ENCODE measurements around the gene TRIM15. TPM values are rescaled to one million over a fixed set of nuclear protein-coding genes. Genes with fewer than 3 reads are reported as not detected.

The TRIM15 gene
- total and polyA plus RNA-seq, 4 donors = 0.01 to 0.06 TPM; not detected in 2

DNA sequence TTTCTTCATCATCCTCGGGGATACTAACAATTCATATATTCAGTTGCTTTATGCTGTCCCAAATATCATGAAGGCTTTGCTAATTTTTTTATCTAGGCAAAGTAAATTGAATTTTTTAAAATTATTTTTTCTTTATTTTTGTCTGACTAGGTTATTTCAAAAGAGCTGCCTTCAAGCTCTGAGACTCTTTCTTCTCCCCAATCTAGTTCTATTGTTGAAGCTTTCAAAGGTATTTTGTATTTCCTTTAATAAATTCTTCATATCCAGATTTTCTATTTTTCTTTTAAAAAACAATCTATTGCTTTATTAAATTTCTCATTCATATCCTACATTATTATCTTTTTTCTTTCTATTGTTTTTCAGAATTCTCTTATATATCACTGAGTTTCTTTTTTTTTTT lies 16.8 kb downstream of the TRIM15 start:
- H3K9ac ChIP-seq (ENCODE audit: insufficient read depth in 1 of 2, low read length in 2 of 2) = no peak overlapping the region
- 88 to 93% methylated on average over 1 of the region's 1 CpG for WGBS, 2 donors
- DNase-seq (no peak), ATAC-seq (ENCODE audit: insufficient read depth, low FRiP score) (no peak)
- H3K4me1 ChIP-seq (ENCODE audit: control insufficient read depth in 5 of 5, insufficient read depth in 5 of 5, low read length in 5 of 5) = no peaks in the 10 kb centered on the region
- H3K36me3 ChIP-seq (ENCODE audit: control insufficient read depth in 4 of 4, insufficient read depth in 4 of 4, low read length in 4 of 4) = peaks cover 2 to 9% (median 7%) of the 10 kb centered on the region in 4 donors
- H3K27me3 ChIP-seq (ENCODE audit: control insufficient read depth in 3 of 3, insufficient read depth in 3 of 3, low read length in 2 of 3) = peaks cover 0 to 12% (median 2%) of the 10 kb centered on the region in 3 donors
- H3K27ac ChIP-seq (ENCODE audit: low read depth in 1 of 2, low read length in 1 of 2) = no peak overlapping the region
- H3K9me3 ChIP-seq (ENCODE audit: control insufficient read depth in 4 of 4, insufficient read depth in 3 of 4, low read length in 3 of 4) = no peaks in the 10 kb centered on the region
- no peak overlapping the region for H3K4me3 ChIP-seq
- TF ChIP-seq, protein P1, sequence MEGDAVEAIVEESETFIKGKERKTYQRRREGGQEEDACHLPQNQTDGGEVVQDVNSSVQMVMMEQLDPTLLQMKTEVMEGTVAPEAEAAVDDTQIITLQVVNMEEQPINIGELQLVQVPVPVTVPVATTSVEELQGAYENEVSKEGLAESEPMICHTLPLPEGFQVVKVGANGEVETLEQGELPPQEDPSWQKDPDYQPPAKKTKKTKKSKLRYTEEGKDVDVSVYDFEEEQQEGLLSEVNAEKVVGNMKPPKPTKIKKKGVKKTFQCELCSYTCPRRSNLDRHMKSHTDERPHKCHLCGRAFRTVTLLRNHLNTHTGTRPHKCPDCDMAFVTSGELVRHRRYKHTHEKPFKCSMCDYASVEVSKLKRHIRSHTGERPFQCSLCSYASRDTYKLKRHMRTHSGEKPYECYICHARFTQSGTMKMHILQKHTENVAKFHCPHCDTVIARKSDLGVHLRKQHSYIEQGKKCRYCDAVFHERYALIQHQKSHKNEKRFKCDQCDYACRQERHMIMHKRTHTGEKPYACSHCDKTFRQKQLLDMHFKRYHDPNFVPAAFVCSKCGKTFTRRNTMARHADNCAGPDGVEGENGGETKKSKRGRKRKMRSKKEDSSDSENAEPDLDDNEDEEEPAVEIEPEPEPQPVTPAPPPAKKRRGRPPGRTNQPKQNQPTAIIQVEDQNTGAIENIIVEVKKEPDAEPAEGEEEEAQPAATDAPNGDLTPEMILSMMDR (IDR thresholded peaks at IDR 0.05; ENCODE audit: control extremely low read depth, extremely low read depth) = no peak

DNA sequence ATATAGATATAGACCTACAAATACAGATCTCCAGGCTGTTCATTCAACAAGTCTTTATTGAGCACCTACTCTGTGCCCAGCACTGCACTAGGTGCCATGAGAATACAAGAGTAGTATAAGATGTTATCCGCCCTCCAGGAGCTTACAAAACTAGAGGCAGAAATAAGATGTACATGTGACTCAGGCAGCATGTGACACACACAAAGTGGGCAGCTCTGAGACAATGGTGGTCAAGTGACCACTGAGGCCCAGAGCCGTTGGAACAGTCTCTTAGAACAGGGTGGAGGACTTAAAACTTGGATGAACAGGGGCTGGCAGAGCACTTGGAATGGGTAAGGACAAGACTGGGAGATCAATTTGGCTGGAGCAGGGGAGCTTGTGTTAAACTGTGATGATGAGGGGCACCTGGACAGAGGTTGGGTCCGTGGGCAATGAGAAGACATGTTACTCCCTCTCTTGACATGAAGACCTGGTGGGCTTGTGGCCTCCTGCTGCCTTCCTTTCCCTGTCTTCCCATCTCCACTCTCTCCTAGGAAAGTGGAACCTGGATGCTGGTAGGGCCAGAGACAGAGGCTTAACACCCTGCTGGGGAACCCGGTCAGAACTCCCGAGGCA lies 21.2 kb downstream of the TRIM15 start:
- no peak for ATAC-seq (ENCODE audit: insufficient read depth, low FRiP score)
- 91 to 94% methylated on average over 5 of the region's 5 CpGs for WGBS, 2 donors

DNA sequence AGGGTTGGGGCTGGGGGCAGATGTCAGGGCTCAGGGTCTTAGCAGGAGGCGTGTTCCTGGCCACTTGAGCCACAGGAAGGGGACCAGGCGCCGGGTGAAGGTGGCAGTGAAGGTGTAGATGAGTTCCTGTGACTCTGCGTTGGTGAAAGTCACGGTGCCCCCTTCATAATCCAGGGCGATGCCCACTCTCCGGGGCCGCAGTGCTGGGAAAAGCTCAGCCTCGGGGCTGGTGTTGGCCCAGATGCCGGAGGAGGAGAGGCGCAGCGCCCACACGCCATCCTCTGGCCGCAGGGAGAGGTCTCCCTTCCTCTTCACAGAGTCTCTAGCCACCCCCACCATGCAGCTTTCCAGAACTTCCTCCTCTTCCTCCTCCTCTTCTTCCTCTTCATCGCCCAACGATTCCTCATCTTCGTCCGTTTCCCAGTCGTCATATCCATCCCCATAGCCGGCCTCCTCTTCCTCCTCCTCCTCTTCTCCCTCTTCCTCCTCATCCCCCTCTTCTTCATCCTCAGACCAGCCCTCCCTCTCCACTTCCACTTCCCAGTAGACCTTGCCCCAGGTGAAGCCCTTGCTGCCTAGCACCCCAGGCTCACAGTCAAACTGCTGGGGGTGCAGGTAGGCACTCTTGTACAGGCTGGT lies 22.6 kb downstream of the TRIM15 start:
- no peak for DNase-seq
- H3K9me3 ChIP-seq (ENCODE audit: control insufficient read depth in 4 of 4, insufficient read depth in 3 of 4, low read length in 3 of 4) = no peaks in the 10 kb centered on the region
- ATAC-seq (ENCODE audit: insufficient read depth, low FRiP score) = no peak
- no peak overlapping the region for H3K4me3 ChIP-seq
- H3K36me3 ChIP-seq (ENCODE audit: control insufficient read depth in 4 of 4, insufficient read depth in 4 of 4, low read length in 4 of 4) = peaks cover 20 to 43% (median 36%) of the 10 kb centered on the region in 4 donors
- no peaks in the 10 kb centered on the region for H3K27me3 ChIP-seq (ENCODE audit: control insufficient read depth in 3 of 3, insufficient read depth in 3 of 3, low read length in 2 of 3)
- no peak overlapping the region for H3K9ac ChIP-seq (ENCODE audit: insufficient read depth in 1 of 2, low read length in 2 of 2)
- no peaks in the 10 kb centered on the region for H3K4me1 ChIP-seq (ENCODE audit: control insufficient read depth in 5 of 5, insufficient read depth in 5 of 5, low read length in 5 of 5)
- TF ChIP-seq, protein P1 (IDR thresholded peaks at IDR 0.05; ENCODE audit: control extremely low read depth, extremely low read depth) = no peak
- H3K27ac ChIP-seq (ENCODE audit: low read depth in 1 of 2, low read length in 1 of 2) = no peak overlapping the region
- WGBS, 2 donors = 91 to 93% methylated on average over 20 of the region's 20 CpGs

More for the DNA sequence above, 21.2 kb downstream of the TRIM15 start:
- no peak for DNase-seq
- Histone ChIP-seq H3K4me1 (ENCODE audit: control insufficient read depth in 5 of 5, insufficient read depth in 5 of 5, low read length in 5 of 5) (no peaks in the 10 kb centered on the region), H3K4me3 (no peak overlapping the region), H3K27ac (ENCODE audit: low read depth in 1 of 2, low read length in 1 of 2) (no peak overlapping the region), H3K27me3 (ENCODE audit: control insufficient read depth in 3 of 3, insufficient read depth in 3 of 3, low read length in 2 of 3) (no peaks in the 10 kb centered on the region), H3K9ac (ENCODE audit: insufficient read depth in 1 of 2, low read length in 2 of 2) (no peak overlapping the region), H3K36me3 (ENCODE audit: control insufficient read depth in 4 of 4, insufficient read depth in 4 of 4, low read length in 4 of 4) (peaks cover 7 to 31% (median 25%) of the 10 kb centered on the region in 4 donors), H3K9me3 (ENCODE audit: control insufficient read depth in 4 of 4, insufficient read depth in 3 of 4, low read length in 3 of 4) (no peaks in the 10 kb centered on the region)
- TF ChIP-seq, protein P1 (IDR thresholded peaks at IDR 0.05; ENCODE audit: control extremely low read depth, extremely low read depth) = no peak

Data from lung (tissue), 12 donors.